Stomach (tissue), 9 donors: ENCODE measurements around the gene KY. TPM values are rescaled to one million over a fixed set of nuclear protein-coding genes. Genes with fewer than 3 reads are reported as not detected.
"Not testable (repeated sequence)": the region's sequence is repeated elsewhere in the genome, so short reads cannot be mapped to it uniquely, and the experiment has no call there.

ENCODE experiments used
- DNase-seq, 2 donors: peaks; one replicate each; pipeline versions ENCODE4 v3.0.0 to v3.0.0-alpha.2; 2013 to 2019
- H3K27ac ChIP-seq, 5 donors: fragments of 200-600 bp in 4 of 5; sonication (generic) in 4 of 5; one replicate each; pipeline ENCODE4 v1.5.1; 2013 to 2019; ENCODE audit warnings: mild to moderate bottlenecking in 1 of 5, moderate library complexity in 1 of 5
- H3K27me3 ChIP-seq, 3 donors: fragments of 200-600 bp; sonication (generic); one replicate each; pipeline ENCODE4 v1.5.1; 2017 to 2019; ENCODE audit warnings: mixed run types in 1 of 3
- H3K36me3 ChIP-seq, 4 donors: fragments of 200-600 bp; sonication (generic); 1 replicate in 3 of 4; 2 replicates in 1 of 4; pipeline ENCODE4 v1.5.1; 2016 to 2019
- H3K4me1 ChIP-seq, 4 donors: fragments of 200-600 bp; sonication (generic); one replicate each; pipeline ENCODE4 v1.5.1; 2016 to 2019
- H3K4me3 ChIP-seq, 4 donors: fragments of 200-600 bp; sonication (generic) in 3 of 4; one replicate each; pipeline ENCODE4 v1.5.1; 2016 to 2019; ENCODE audit warnings: mild to moderate bottlenecking in 1 of 4
- H3K9me3 ChIP-seq, 4 donors: fragments of 200-600 bp; sonication (generic); one replicate each; pipeline ENCODE4 v1.5.1; 2016 to 2019
- EP300 ChIP-seq: sonication (generic); formaldehyde crosslinking; IDR thresholded peaks from one replicate; pipeline ENCODE4 v1.6.1; 2017; ENCODE audit warnings: antibody characterized with exemption
- POLR2A ChIP-seq, 4 donors: fragments of 450-650 bp; IDR thresholded peaks; one replicate each; pipeline ENCODE4 v1.6.1; 2016; ENCODE audit warnings: antibody characterized with exemption in 4 of 4, control low read depth in 2 of 4, mild to moderate bottlenecking in 1 of 4, moderate library complexity in 1 of 4
- POLR2AphosphoS5 ChIP-seq, 3 donors: sonication (generic); formaldehyde crosslinking; IDR thresholded peaks; one replicate each; pipeline ENCODE4 v1.6.1; 2016; ENCODE audit warnings: antibody characterized with exemption in 3 of 3
- WGBS, 5 donors: extraction: QIAGEN DNeasy Blood & Tissue Kit in 3 of 5; methylation state at CpG; one replicate each; pipeline versions ENCODE4 v1.1.5 to v1.1.7; 2013 to 2018; 5-methylcytosine and 5-hydroxymethylcytosine counted together
- intact Hi-C: fragments of 100-400 bp; cut with DNase I; formaldehyde crosslinking; loops from one replicate; pipeline ENCODE4 v1.15.1; 2023; ENCODE audit warnings: low total_unique reads
- polyA plus RNA-seq, 3 donors: library from polyadenylated mRNA; stranded (reverse); fragments of 200-250 nt; gene quantifications; one replicate each; pipeline ENCODE4 v1.2.3, GENCODE V29; 2013
- total RNA-seq, 5 donors: library from RNA; depleted of rRNA; stranded (reverse); fragments of >200 nt; gene quantifications; one replicate each; pipeline versions ENCODE4 v1.1.0 to v1.2.3, GENCODE V29; 2014 to 2016
- TF ChIP-seq, protein P1 (sequence below), 7 experiments: fragments of 450-650 bp in 4 of 7; fragments of 200-600 bp in 3 of 7; sonication (generic) in 3 of 7; IDR thresholded peaks; one replicate each; pipeline ENCODE4 v1.5.1; 2016 to 2019; ENCODE audit warnings: antibody characterized with exemption in 7 of 7, control low read depth in 2 of 7, mild to moderate bottlenecking in 1 of 7
- donor health status: healthy with polysubstance abuse.
- donor health status: Bipolar disorder and iron deficiency.
- donor health status: healthy.

KY gene
- total and polyA plus RNA-seq, 8 donors, result 0.12 to 3.6 (median 0.31) TPM; not detected in 3

GRCh38 chr3:134579141-134579665, 71.6 kb downstream of the KY start:
- Histone ChIP-seq H3K27me3 (no peaks in the 10 kb centered on the region), H3K9me3 (peaks cover 0 to 3% (median 0%) of the 10 kb centered on the region in 4 donors), H3K4me3 (no peak overlapping the region), H3K27ac (no peak overlapping the region), H3K36me3 (no peaks in the 10 kb centered on the region), H3K4me1 (no peaks in the 10 kb centered on the region)
- WGBS, 5 donors, result 58 to 72% (median 69%) methylated on average over 3 of the region's 3 CpGs
- no peak for DNase-seq
- TF ChIP-seq EP300 (no peak), POLR2AphosphoS5 (IDR thresholded peaks at IDR 0.05) (no peak), POLR2A (IDR thresholded peaks at IDR 0.05) (no peak)
- TF ChIP-seq, protein P1, sequence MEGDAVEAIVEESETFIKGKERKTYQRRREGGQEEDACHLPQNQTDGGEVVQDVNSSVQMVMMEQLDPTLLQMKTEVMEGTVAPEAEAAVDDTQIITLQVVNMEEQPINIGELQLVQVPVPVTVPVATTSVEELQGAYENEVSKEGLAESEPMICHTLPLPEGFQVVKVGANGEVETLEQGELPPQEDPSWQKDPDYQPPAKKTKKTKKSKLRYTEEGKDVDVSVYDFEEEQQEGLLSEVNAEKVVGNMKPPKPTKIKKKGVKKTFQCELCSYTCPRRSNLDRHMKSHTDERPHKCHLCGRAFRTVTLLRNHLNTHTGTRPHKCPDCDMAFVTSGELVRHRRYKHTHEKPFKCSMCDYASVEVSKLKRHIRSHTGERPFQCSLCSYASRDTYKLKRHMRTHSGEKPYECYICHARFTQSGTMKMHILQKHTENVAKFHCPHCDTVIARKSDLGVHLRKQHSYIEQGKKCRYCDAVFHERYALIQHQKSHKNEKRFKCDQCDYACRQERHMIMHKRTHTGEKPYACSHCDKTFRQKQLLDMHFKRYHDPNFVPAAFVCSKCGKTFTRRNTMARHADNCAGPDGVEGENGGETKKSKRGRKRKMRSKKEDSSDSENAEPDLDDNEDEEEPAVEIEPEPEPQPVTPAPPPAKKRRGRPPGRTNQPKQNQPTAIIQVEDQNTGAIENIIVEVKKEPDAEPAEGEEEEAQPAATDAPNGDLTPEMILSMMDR (IDR thresholded peaks at IDR 0.05), result no peak
- intact Hi-C loops, result no loop called here

GRCh38 chr3:134576831-134577230, 74.0 kb downstream of the KY start:
- TF ChIP-seq, protein P1 (IDR thresholded peaks at IDR 0.05), result no peak
- TF ChIP-seq POLR2AphosphoS5 (IDR thresholded peaks at IDR 0.05), result no peak
- TF ChIP-seq EP300, result no peak
- no peak for TF ChIP-seq POLR2A (IDR thresholded peaks at IDR 0.05)
- 81 to 94% (median 91%) methylated on average over 3 of the region's 3 CpGs for WGBS, 5 donors

GRCh38 chr3:134576426-134576825, 74.4 kb downstream of the KY start:
- H3K4me3 ChIP-seq, result no peak overlapping the region
- H3K36me3 ChIP-seq, result no peaks in the 10 kb centered on the region
- H3K27me3 ChIP-seq, result no peaks in the 10 kb centered on the region
- intact Hi-C loops, result no loop called here
- H3K27ac ChIP-seq, result no peak overlapping the region
- 68 to 87% (median 73%) methylated on average over 6 of the region's 6 CpGs for WGBS, 5 donors
- DNase-seq, result peak in 1 of 2 donors; percentile 26
- TF ChIP-seq, protein P1 (IDR thresholded peaks at IDR 0.05), result no peak
- TF ChIP-seq EP300, result no peak
- no peak for TF ChIP-seq POLR2A (IDR thresholded peaks at IDR 0.05)
- no peak for TF ChIP-seq POLR2AphosphoS5 (IDR thresholded peaks at IDR 0.05)
- peaks cover 0 to 6% (median under 1%) of the 10 kb centered on the region in 4 donors for H3K9me3 ChIP-seq
- H3K4me1 ChIP-seq, result no peaks in the 10 kb centered on the region

More at GRCh38 chr3:134576831-134577230, 74.0 kb downstream of the KY start:
- no peak overlapping the region for H3K4me3 ChIP-seq
- no peak overlapping the region for H3K27ac ChIP-seq
- intact Hi-C loops, result no loop called here
- no peaks in the 10 kb centered on the region for H3K36me3 ChIP-seq
- no peak for DNase-seq
- H3K9me3 ChIP-seq, result peaks cover 0 to 4% (median 0%) of the 10 kb centered on the region in 4 donors
- no peaks in the 10 kb centered on the region for H3K4me1 ChIP-seq
- H3K27me3 ChIP-seq, result no peaks in the 10 kb centered on the region

GRCh38 chr3:134569899-134570298, 80.9 kb downstream of the KY start:
- H3K9me3 ChIP-seq, result peaks cover 0 to 26% (median 16%) of the 10 kb centered on the region in 4 donors
- intact Hi-C loops, H3K4me1 ChIP-seq, H3K4me3 ChIP-seq, H3K27ac ChIP-seq, DNase-seq, H3K36me3 ChIP-seq, H3K27me3 ChIP-seq: not testable (repeated sequence)
- 76 to 98% (median 89%) methylated on average over 2 of the region's 2 CpGs for WGBS, 5 donors

DNA sequence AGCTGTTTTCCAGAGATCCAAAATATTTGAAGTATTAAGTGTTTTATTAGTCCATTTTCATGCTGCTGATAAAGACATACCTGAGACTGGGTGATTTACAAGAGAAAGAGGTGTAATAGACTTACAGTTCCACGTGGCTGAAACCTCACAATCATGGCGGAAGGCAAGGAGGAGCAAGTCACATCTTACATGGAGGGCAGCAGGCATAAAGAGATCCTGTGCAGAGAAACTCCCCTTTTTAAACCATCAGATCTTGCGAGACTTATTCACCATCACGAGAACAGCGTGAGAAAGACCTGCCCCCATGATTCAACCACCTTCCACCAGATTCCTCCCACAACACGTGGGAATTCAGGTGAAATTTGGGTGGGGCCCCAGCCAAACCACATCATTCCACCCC, 82.0 kb downstream of the KY start:
- 75 to 85% (median 80%) methylated on average over 6 of the region's 6 CpGs for WGBS, 5 donors
- peaks cover 0 to 26% (median 16%) of the 10 kb centered on the region in 4 donors for H3K9me3 ChIP-seq
- H3K4me3 ChIP-seq, result no peak overlapping the region
- no peak overlapping the region for H3K27ac ChIP-seq
- intact Hi-C loops, result no loop called here
- no peak for DNase-seq
- H3K36me3 ChIP-seq, result peaks cover 0 to 3% (median under 1%) of the 10 kb centered on the region in 4 donors
- H3K4me1 ChIP-seq, result no peaks in the 10 kb centered on the region
- TF ChIP-seq, protein P1 (IDR thresholded peaks at IDR 0.05), result no peak
- TF ChIP-seq POLR2A (IDR thresholded peaks at IDR 0.05) (no peak), POLR2AphosphoS5 (IDR thresholded peaks at IDR 0.05) (no peak), EP300 (no peak)
- H3K27me3 ChIP-seq, result no peaks in the 10 kb centered on the region
